ENCODE measurements around the gene DGCR6L.
A peak's percentile ranks its signal among the peaks of the same experiment; 100 is the strongest.
"Not testable (repeated sequence)": the region's sequence is repeated elsewhere in the genome, so short reads cannot be mapped to it uniquely, and the experiment has no call there.

The DGCR6L gene

DNA sequence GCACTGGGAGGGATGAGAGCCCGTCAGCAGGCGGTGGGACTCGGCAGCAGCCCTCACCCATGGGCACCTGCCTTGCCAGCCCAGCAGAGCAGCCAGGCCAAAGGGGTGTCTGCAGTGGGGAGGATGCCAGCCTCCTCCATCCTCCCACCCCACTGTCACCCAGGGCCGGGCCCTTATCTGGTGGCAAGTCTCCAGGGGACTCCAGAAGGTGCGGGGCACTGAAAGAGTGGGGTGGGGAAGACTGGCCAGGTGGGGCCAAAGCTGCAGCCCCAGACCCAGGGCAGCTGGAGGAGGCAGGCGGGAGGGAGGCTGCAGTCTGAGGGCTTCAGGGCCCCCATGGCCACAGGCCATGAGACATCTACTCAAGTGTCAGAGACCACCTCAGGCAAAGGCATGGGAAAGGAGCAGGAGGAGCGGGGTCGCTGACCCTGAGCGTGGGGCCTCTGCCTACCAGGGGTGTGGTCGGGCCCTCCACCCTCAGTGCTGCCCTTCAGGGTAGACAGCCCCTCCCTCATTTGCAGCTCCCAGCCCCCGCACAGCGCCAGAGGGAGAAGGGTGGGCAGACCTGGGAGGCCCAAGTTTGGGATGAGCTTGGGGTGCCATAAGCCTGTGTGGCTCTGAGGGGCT, 3.5 kb downstream of the DGCR6L start:
- ATAC-seq (no peak), DNase-seq (ENCODE audit: low spot score in 2 of 2) (peak; percentile 1 to 49)
- H3K27ac Mint-ChIP-seq = no peak overlapping the region
- no peaks in the 10 kb centered on the region for H3K9me3 Mint-ChIP-seq
- peaks cover 25% of the 10 kb centered on the region for H3K4me1 Mint-ChIP-seq
- no peak overlapping the region for H3K4me3 Mint-ChIP-seq
- peaks cover 6% of the 10 kb centered on the region for H3K36me3 Mint-ChIP-seq

DNA sequence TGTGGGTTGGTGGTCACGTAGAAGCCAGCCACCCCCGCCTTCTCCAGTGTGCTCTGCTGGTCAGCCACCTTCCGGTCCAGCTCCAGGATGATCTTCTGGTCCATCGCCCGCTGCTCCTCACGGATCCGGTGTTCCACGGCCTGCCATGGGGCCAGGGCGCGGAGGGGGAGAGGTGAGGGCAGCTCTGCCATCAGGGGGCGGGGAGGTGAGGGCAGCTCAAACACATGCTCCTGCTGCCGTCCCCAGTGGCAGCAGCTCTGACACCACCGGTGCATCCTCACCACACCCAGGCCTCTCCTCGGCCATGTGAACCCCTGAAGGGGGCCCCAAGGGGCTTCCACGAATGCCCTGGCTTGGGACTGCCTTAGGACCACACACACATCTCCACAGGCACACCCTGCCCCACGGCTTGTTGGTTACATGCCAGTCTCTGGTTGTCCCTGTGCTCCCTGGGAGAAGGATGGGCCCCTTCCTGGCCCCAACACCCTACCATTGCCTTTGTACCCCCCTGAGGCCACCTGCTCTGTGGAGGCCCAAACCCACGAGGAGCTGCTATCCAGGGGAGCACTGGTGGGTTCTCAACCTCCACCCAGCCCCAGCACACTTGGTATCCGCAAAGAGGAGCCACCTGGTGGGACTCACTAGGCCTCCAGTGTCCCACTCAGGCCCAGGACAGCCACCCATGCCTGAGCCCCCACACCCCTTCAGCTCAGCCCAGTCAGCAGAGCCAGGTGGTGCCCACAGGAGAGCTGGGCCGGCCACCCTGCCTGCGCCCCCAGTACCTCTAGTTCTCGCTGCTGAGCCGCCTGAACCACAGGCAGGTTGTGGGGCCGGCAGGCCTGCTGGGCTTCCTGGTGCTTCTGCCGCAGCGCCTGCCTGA, 4.3 kb downstream of the DGCR6L start:
- no peak overlapping the region for H3K27ac Mint-ChIP-seq
- H3K4me3 Mint-ChIP-seq = no peak overlapping the region
- ATAC-seq = no peak
- H3K9me3 Mint-ChIP-seq = no peaks in the 10 kb centered on the region
- H3K36me3 Mint-ChIP-seq = peaks cover 6% of the 10 kb centered on the region
- peaks cover 20% of the 10 kb centered on the region for H3K4me1 Mint-ChIP-seq
- peak; percentile 1 to 46 for DNase-seq (ENCODE audit: low spot score in 2 of 2)

DNA sequence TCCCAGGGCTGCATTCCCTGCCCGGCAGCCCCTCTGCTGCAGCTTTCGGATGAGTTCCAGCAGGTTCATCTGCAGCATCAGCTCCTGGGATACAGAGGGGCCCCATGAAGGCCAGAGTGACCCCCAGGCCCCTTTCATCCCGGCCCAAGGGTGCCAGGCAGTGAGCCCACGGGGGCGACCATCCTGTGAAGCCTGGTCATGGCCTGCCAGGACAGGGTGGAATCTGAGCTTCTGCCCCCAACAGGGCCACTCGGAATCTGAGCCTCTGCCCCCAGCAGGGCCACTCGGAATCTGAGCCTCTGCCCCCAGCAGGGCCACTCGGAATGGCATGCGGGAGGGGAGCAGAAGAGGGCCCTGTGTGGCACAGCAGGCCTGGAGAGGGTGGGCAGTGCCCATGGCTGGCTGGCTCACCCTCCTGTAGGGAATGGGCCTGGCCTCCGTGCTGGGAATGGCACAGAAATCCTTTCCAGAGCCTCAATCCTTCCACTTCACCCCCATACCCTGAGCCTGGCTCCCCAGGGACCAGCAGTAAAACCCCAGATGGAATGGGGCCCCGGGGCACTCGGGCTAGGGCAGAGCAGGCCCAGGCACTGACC, 5.0 kb downstream of the DGCR6L start:
- H3K4me3 Mint-ChIP-seq, H3K36me3 Mint-ChIP-seq, H3K27ac Mint-ChIP-seq, ATAC-seq, H3K9me3 Mint-ChIP-seq: not testable (repeated sequence)
- DNase-seq (ENCODE audit: low spot score in 2 of 2) = peak; percentile 1 to 42
- H3K4me1 Mint-ChIP-seq = peaks cover 17% of the 10 kb centered on the region

DNA sequence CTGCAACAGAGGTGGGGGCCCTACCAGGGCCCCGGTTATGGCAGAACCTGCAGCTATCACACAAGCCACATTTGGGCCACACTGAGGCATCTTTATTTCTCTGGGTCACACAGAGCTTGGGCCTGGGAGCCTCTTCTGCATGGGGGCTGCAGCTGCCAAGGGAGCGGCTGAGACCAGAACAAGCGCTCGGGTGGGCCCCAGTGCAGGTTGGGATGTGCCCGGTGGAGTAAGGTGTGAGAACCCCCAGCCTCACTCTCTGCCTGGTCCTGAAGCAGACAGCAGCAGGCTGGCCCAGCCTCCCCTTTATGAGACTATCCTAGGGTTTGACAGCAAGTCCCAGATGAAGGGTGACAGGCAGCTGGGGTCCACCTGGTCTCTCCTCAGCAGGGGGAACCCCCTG, 5.7 kb downstream of the DGCR6L start:
- not testable (repeated sequence) for H3K36me3 Mint-ChIP-seq, H3K27ac Mint-ChIP-seq, H3K4me3 Mint-ChIP-seq, ATAC-seq, H3K9me3 Mint-ChIP-seq
- H3K4me1 Mint-ChIP-seq = peaks cover 17% of the 10 kb centered on the region
- peak in 1 of 2 donors; percentile 17 for DNase-seq (ENCODE audit: low spot score in 2 of 2)

DNA sequence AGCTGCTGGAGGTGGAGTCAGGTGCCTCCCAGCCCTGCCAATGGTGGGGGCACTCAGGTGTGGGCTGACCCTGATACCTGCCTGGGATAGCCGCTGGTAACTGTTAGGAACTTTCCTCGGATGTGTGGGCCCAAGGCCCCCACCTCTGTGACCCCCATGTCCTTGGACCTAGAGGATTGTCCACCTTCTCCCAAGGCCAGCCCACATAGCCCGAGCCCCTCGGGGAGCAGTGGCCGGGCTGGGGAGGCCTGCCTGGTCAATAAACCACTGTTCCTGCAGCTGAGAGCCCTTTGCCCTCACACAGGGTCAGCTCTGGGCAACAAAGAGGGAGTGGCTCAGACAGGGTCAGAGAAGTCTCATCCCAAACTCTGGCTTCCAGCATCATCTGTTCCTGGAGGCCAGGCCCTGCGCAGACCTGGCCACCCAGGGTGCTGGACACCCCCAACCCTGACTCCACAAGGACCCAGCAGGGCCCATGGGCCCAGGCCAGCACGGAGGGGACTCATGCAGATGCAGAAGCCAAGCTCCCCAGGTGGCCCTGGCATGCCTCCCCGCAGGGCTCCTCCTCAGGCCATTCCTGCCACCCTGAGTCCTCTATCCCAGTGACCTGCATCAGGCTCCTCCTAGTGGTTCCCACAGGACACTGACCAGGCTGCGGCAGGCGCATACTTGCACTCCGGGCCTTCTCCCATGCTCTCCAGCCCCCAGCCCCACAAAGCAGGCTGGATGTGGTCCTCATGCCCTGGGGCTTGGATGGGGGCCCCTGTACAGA, 6.4 kb downstream of the DGCR6L start:
- ATAC-seq, H3K4me3 Mint-ChIP-seq, H3K36me3 Mint-ChIP-seq, H3K9me3 Mint-ChIP-seq, H3K27ac Mint-ChIP-seq: not testable (repeated sequence)
- H3K4me1 Mint-ChIP-seq = peaks cover 16% of the 10 kb centered on the region
- peak in 1 of 2 donors; percentile 48 for DNase-seq (ENCODE audit: low spot score in 2 of 2)

DNA sequence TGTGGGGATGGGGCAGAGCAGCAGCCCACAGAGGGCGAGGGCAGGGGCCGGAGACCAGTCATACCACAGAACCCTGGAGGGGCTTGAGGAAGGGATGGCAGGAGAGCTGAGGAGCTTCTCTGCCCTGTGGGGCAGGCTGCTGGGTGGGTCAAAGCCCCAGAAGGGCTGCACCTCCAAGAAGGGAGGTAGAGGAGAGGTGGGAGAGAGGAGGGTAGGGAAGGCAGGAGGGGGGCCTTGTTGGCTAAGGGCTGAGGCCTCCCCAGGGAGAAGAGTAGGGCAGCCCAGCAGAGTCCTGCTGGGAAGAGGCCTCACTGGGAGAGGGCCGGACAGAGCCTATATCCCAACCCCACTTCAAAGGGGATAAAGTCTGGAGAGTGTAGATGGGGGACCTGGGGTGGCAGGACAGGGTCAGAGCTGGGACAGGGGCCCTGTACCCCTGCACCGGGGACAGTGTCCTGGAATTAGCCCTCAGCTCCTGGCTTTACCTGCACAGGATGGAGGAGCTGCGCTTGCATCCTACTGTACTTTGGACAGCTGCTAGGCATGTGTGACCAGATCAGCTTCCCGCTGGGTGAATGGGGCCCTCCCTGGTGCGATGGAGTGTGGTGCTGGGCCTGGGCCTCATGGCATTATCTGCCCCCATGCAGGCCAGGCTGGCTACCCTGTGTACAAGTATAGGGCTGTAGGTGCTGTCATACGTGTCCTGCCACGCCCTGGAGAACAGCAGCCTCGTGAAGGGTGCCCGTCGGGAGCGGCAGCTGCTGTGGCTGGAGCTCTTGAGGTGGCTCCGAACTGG, 7.3 kb downstream of the DGCR6L start:
- no peaks in the 10 kb centered on the region for H3K36me3 Mint-ChIP-seq
- no peaks in the 10 kb centered on the region for H3K9me3 Mint-ChIP-seq
- ATAC-seq = no peak
- H3K4me1 Mint-ChIP-seq = peaks cover 7% of the 10 kb centered on the region
- DNase-seq (ENCODE audit: low spot score in 2 of 2) = no peak
- H3K4me3 Mint-ChIP-seq = no peak overlapping the region
- no peak overlapping the region for H3K27ac Mint-ChIP-seq

DNA sequence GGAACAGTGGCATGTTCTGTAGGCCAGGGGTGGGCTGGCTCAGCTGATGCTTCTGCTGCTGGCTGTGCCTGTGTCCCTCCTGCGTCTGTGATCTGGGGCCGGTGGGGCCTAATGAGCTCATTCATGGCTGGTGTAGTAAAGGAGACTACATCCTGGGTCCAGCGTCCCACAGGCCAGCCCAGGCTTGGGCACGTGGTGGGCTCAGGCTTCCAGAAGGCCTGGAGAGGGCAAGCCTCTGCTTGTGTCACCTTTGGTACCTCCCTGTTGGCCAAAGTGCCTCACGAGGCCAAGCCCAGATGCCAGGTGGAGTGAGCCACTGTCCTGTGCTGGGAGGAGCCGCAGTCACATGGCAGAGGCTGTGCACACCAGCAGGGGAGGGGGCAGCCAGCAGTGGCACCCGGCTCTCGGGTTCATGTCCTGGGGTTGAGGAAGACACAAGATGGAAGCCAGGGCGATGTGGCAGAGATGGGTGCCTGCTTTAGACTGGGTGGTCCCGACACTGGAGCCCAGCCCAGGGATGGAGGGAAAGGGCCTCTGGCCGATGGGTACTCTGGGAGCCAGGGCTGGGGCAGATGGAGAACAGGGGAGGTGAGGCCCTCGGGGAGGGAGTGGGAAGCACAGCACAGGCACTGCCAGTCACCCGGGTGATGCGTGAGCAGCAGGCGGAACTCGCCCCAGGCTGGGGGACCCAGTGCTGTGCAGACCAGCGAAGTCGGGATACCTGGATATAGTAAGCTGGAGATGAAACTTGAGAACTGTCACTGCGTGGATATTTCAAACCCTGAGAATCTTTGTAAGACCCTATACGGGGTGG, 8.4 kb downstream of the DGCR6L start:
- not testable (repeated sequence) for ATAC-seq; DNase-seq (ENCODE audit: low spot score in 2 of 2); H3K9me3 Mint-ChIP-seq; H3K27ac Mint-ChIP-seq; H3K36me3 Mint-ChIP-seq; H3K4me3 Mint-ChIP-seq; H3K4me1 Mint-ChIP-seq

DNA sequence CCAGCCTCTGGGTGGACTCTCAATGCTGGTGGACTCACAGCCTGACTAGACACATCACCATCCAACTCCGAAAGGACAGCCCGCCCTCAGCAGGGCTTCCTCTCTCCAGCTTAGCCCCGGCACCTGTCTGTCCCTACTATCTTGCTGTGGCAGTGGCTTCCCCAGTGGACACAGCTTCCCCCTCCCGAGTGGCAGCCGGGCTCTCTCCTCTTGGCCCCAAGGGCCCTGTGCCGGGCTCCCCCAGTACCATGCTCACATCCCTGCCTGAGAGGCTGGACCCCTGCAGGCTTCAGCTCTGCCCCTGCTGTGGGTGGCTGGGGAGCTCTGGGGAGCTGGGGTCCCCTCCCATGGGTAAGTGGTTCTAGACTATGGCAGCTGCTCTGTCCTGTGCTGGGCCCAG, 9.1 kb downstream of the DGCR6L start:
- H3K27ac Mint-ChIP-seq; H3K36me3 Mint-ChIP-seq; H3K4me1 Mint-ChIP-seq; ATAC-seq; DNase-seq (ENCODE audit: low spot score in 2 of 2); H3K4me3 Mint-ChIP-seq; H3K9me3 Mint-ChIP-seq: not testable (repeated sequence)

DNA sequence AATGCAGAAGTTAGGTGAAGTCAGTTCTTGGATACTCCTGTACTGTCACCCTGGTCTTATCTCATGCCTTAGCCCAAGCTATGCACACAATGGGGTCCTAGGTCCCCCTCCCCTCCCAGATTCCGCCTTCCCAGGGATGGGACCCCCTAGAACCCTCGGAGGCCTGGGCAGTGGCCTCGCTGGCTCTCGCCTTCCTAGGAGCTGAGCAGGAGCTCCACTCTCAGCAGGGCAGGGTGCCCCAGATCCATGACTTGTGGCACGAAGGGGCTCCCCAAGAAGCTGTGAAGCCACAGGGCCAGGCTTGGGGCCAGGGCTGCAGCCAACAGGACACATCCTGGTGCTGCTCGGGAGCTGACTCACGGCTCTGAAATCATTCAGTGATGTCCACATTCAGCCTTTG, 9.7 kb downstream of the DGCR6L start:
- ATAC-seq; H3K27ac Mint-ChIP-seq; H3K4me1 Mint-ChIP-seq; H3K36me3 Mint-ChIP-seq; DNase-seq (ENCODE audit: low spot score in 2 of 2); H3K4me3 Mint-ChIP-seq; H3K9me3 Mint-ChIP-seq: not testable (repeated sequence)

DNA sequence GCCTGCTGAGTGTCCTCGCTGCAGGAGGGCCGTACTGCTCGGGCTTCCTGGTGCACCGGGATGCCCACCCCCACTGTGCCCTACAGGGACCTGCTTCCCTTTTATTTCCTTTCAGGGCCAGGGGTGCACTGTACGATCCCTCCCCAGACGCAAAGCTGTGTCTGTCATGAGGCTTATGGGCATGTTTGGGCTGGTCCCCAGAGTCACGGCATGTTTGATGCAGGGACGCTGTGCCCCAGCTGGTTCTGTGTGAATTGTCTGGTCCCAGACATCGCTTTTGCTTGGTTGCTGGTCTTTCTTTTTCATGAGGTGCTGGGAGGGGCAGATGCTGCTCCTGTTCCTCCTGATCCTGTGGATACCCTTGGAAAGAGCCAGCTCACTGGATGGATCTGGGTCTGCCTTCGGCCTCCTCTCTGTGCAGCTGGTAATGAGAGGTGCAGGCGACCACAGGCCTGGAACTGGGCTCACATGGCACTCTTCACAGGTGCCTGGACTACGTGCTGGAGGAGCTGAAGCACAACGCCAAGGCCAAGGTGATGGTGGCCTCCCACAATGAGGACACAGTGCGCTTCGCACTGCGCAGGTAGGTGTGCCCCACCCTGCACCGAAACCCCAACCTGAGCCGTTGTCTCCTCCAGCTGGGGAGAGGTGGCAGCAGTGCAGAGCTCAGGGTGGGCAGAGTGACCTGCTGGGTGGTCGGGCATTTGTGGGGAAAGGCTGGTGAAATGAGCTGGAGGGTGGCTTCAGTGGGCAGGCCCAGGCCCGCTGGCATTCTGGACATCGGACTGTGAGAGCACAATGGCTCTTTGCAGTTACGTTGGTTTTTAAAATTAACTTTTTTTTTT, 10.8 kb downstream of the DGCR6L start:
- not testable (repeated sequence) for H3K9me3 Mint-ChIP-seq; H3K27ac Mint-ChIP-seq; DNase-seq (ENCODE audit: low spot score in 2 of 2); H3K4me3 Mint-ChIP-seq; H3K4me1 Mint-ChIP-seq; ATAC-seq; H3K36me3 Mint-ChIP-seq

DNA sequence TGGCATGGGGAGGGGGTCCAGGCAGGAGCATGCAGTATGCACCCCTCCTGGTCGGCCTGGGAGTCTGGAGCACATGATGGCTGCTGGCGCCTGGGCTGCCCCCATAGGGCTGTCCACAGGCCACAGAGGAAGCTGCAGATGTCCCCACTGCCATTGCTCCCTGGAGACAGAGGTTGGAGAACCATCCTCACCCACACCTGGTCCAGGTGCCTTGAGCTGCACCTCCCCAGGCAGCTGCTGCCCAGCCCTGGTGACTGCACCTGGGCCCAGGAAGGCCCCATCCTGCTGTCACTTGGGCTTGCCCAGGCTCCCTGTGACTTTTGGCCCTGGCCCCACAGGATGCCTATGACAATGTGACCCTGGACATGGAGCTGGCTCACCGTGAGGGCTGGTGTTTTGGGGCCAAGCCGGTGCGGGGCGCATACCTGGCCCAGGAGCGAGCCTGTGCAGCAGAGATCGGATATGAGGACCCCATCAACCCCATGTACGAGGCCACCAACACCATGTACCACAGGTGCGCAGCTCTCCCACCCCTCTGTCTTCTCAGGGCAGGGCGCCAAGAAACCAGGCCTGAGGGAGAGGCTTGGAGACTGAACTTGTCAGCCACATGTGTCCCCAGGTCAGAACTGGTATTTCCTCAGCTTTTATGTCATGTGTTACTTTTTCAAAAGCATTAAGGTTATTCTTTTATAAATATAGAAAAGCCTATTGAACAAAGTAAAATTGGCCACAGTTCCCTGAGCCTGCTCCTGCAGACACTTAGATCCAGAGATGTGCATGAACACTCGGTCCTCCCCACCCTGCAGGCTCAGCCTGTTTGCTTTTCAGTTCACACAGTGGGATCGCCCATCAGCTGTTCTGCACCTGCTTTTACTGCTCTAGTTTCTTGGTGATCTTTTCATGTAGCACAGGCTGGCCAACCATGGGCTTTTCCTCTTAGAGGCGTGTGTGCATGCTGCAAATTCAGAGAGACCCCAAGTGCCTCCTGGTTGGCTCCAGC, 12.1 kb downstream of the DGCR6L start:
- not testable (repeated sequence) for H3K4me3 Mint-ChIP-seq; H3K4me1 Mint-ChIP-seq; DNase-seq (ENCODE audit: low spot score in 2 of 2); H3K9me3 Mint-ChIP-seq; H3K27ac Mint-ChIP-seq; H3K36me3 Mint-ChIP-seq
- peak; percentile 16 for ATAC-seq

DNA sequence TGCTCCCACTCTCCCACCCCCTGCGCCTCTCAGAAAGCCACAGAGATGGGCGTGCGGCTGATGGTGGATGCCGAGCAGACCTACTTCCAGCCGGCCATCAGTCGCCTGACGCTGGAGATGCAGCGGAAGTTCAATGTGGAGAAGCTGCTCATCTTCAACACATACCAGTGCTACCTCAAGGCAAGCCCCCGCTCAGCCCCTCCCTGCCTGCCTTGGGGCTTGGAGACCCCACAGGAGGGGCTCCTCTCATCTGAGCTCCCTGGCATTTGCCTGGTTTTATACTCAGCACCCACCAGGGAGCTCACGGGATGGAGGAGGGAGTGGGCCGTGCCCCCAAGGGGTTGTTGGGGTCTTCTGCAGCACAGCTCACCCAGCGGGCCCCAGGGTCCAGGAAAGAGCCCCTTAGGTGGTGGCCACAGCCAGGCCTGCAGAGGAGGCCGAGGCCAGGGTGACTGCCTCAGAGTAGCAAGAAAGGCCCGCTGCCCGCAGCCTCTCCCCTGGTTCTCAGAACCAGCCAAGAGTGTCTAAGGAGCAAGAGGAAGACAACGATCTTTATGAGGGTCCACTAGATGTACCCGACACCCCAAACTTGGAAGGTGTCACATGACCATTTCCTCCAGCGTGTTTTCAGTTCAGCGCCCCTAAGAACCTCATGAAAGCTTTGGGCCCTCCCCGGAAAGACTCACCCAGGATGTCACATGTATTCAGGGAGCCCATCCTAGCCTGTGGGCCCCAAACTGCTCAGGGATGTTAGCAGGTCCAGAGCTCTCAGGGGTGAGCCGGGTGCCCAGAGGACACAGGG, 13.0 kb downstream of the DGCR6L start:
- ATAC-seq; H3K9me3 Mint-ChIP-seq; H3K27ac Mint-ChIP-seq; DNase-seq (ENCODE audit: low spot score in 2 of 2); H3K4me1 Mint-ChIP-seq; H3K36me3 Mint-ChIP-seq; H3K4me3 Mint-ChIP-seq: not testable (repeated sequence)

Data from stimulated activated effector memory CD8-positive, alpha-beta T cell treated with anti-CD3 and anti-CD28 coated beads, Interleukin-12 subunit alpha, Interleukin-12 subunit beta, amount 100 ng/mL, for 72 hours (primary cell).